PC-3 (cell line): ENCODE data around the gene LRRIQ4. TPM values are rescaled to one million over a fixed set of nuclear protein-coding genes. Genes with fewer than 3 reads are reported as not detected.
A peak's percentile ranks its signal among the peaks of the same experiment; 100 is the strongest.

ENCODE experiments used
- ATAC-seq: fragments of 200-7000 bp; cut with Tn5 transposase; 2 replicates; pipeline ENCODE4 v1.9.1; 2020; ENCODE audit warnings: mild to moderate bottlenecking, moderate library complexity
- BruUV-seq: library from RNA; stranded (reverse); fragments of 400-500 nt; replicated peaks from 2 replicates; lab custom pipeline; 2021; lab: Mats Ljungman, UMichigan
- CTCF ChIA-PET: fragments of 300-600 bp; sonication (Branson Sonifier 250); formaldehyde crosslinking; loops from one replicate; lab custom pipeline; 2022; ENCODE audit warnings: antibody characterized with exemption; lab: Charles Lee
- POLR2A ChIA-PET: fragments of 300-600 bp; sonication (Branson Sonifier 250); formaldehyde crosslinking; loops from one replicate; lab custom pipeline; 2022; ENCODE audit warnings: antibody characterized with exemption; ENCODE audit not compliant: unreplicated experiment; lab: Charles Lee
- DNase-seq: peaks from one replicate; pipeline ENCODE4 v3.0.0-alpha.2; 2015
- H2AFZ ChIP-seq: fragments of 300-600 bp; sonication (generic); 2 replicates; pipeline ENCODE4 v1.6.0; 2016; ENCODE audit warnings: antibody characterized with exemption, low read length
- H3F3A ChIP-seq: fragments of 300-600 bp; sonication (generic); one replicate; pipeline ENCODE4 v1.6.0; 2017; ENCODE audit warnings: antibody characterized with exemption, low read length, control low read depth, mild to moderate bottlenecking; ENCODE audit not compliant: unreplicated experiment
- H3K27ac ChIP-seq: fragments of 300-600 bp; sonication (generic); 2 replicates; pipeline ENCODE4 v1.5.1; 2016; ENCODE audit warnings: mild to moderate bottlenecking, low read length
- H3K27me3 ChIP-seq: fragments of 300-600 bp; sonication (generic); 2 replicates; pipeline ENCODE4 v1.6.1; 2016; ENCODE audit warnings: low read length, mixed read lengths
- H3K36me3 ChIP-seq: fragments of 300-600 bp; sonication (generic); 2 replicates; pipeline ENCODE4 v1.6.1; 2016; ENCODE audit warnings: low read depth, mixed run types, low read length, mixed read lengths
- H3K4me1 ChIP-seq: fragments of 300-600 bp; sonication (generic); 2 replicates; pipeline ENCODE4 v1.5.1; 2016; ENCODE audit warnings: low read length; ENCODE audit not compliant: insufficient read depth
- H3K4me2 ChIP-seq: fragments of 300-600 bp; sonication (generic); 2 replicates; pipeline ENCODE4 v1.6.0; 2016; ENCODE audit warnings: low read length
- H3K4me3 ChIP-seq: fragments of 300-600 bp; sonication (generic); 2 replicates; pipeline ENCODE4 v1.5.1; 2016; ENCODE audit warnings: mild to moderate bottlenecking, low read length, mixed read lengths
- H3K79me2 ChIP-seq: fragments of 300-600 bp; sonication (generic); 2 replicates; pipeline ENCODE4 v1.6.1; 2017; ENCODE audit warnings: low read length, mixed read lengths
- H3K9ac ChIP-seq: fragments of 300-600 bp; sonication (generic); 2 replicates; pipeline ENCODE4 v1.6.0; 2016; ENCODE audit warnings: mild to moderate bottlenecking, low read length
- H3K9me2 ChIP-seq: fragments of 300-600 bp; sonication (generic); replicated peaks from 2 replicates; pipeline ENCODE4 v1.6.1; 2016; ENCODE audit warnings: mixed run types, low read length, mixed read lengths
- H3K9me3 ChIP-seq: fragments of 300-600 bp; sonication (generic); 2 replicates; pipeline ENCODE4 v1.6.1; 2016; ENCODE audit warnings: low read length, mixed read lengths
- H4K20me1 ChIP-seq: fragments of 300-600 bp; sonication (generic); 2 replicates; pipeline ENCODE4 v1.6.1; 2016; ENCODE audit warnings: low read length, mixed read lengths
- CTCF ChIP-seq: fragments of 300-600 bp; sonication (generic); conservative IDR thresholded peaks from 2 replicates; pipeline ENCODE4 v1.5.1; 2017; ENCODE audit warnings: antibody characterized with exemption, low read depth, mild to moderate bottlenecking, low read length
- EZH2 ChIP-seq: fragments of 300-600 bp; sonication (generic); IDR thresholded peaks from one replicate; pipeline ENCODE4 v1.6.1; 2017; ENCODE audit warnings: antibody characterized with exemption, mild to moderate bottlenecking, low read length; ENCODE audit not compliant: unreplicated experiment
- EZH2phosphoT487 ChIP-seq: fragments of 300-600 bp; sonication (generic); IDR thresholded peaks from 2 replicates; pipeline ENCODE4 v1.6.1; 2018; ENCODE audit warnings: mild to moderate bottlenecking, antibody characterized with exemption, low read length, borderline replicate concordance
- intact Hi-C: fragments of 100-400 bp; cut with micrococcal nuclease; formaldehyde crosslinking; loops from 2 replicates; pipeline ENCODE4 v1.9.0; 2023
- total RNA-seq: library from RNA; depleted of rRNA; stranded (reverse); fragments of >200 nt; gene quantifications from 2 replicates; pipeline ENCODE4 v1.2.3, GENCODE V29; 2014

LRRIQ4 gene
- total RNA-seq, 1 experiment from 2014 or later: not detected

GRCh38 chr3:169871129-169871886, 58.6 kb downstream of the LRRIQ4 start:
- no peaks in the 10 kb centered on the region for H3K27me3 ChIP-seq
- H3F3A ChIP-seq: no peaks in the 10 kb centered on the region
- ChIA-PET POLR2A (no interaction called here), CTCF (no interaction called here)
- no peak overlapping the region for H3K9ac ChIP-seq
- H2AFZ ChIP-seq: peak overlapping the region; percentile 39; the same call in 1 of the 2 replicates
- H3K79me2 ChIP-seq: no peaks in the 10 kb centered on the region
- no peaks in the 10 kb centered on the region for H3K36me3 ChIP-seq
- no peaks in the 10 kb centered on the region for H4K20me1 ChIP-seq
- peak overlapping the region; percentile 46 for H3K4me2 ChIP-seq
- no peaks in the 10 kb centered on the region for H3K9me3 ChIP-seq
- ATAC-seq: peak; percentile 88
- BruUV-seq: no TSS peak
- DNase-seq: peak; percentile 43
- no peaks in the 10 kb centered on the region for H3K9me2 ChIP-seq
- intact Hi-C loops: loop anchor here (2.0 kb wide), 1 partner anchor 39 kb away; the partner anchor contains the start of gene SAMD7
- no peak overlapping the region for H3K4me3 ChIP-seq
- TF ChIP-seq CTCF (no peak), EZH2phosphoT487 (no peak), EZH2 (no peak)
- peaks cover 10% of the 10 kb centered on the region for H3K4me1 ChIP-seq
- H3K27ac ChIP-seq: no peak overlapping the region

GRCh38 chr3:169879013-169879557, 66.4 kb downstream of the LRRIQ4 start:
- TF ChIP-seq CTCF (no peak), EZH2 (no peak), EZH2phosphoT487 (no peak)
- H3K36me3 ChIP-seq: no peaks in the 10 kb centered on the region
- DNase-seq (no peak), ATAC-seq (no peak)
- no peaks in the 10 kb centered on the region for H3F3A ChIP-seq
- BruUV-seq: no TSS peak
- H4K20me1 ChIP-seq: no peaks in the 10 kb centered on the region
- no peak overlapping the region for H3K9ac ChIP-seq
- H3K79me2 ChIP-seq: no peaks in the 10 kb centered on the region
- H3K9me2 ChIP-seq: no peaks in the 10 kb centered on the region
- H3K4me1 ChIP-seq: no peaks in the 10 kb centered on the region
- CTCF ChIA-PET: no interaction called here
- intact Hi-C loops: no loop called here
- H3K4me2 ChIP-seq: no peak overlapping the region
- POLR2A ChIA-PET: no interaction called here
- H2AFZ ChIP-seq: no peak overlapping the region
- no peak overlapping the region for H3K27ac ChIP-seq
- H3K9me3 ChIP-seq: no peaks in the 10 kb centered on the region
- H3K4me3 ChIP-seq: no peak overlapping the region
- no peaks in the 10 kb centered on the region for H3K27me3 ChIP-seq
